HL-60 (cell line): ENCODE results near the gene MDFIC.

ENCODE experiments used
- DNase-seq, 2 experiments: peaks; one replicate each; pipeline ENCODE4 v3.0.0-alpha.2; 2010 to 2020; ENCODE audit warnings: low read depth in 1 of 2, low spot score in 1 of 2
- H3K27ac ChIP-seq: fragments of 250-450 bp; sonication (Bioruptor Pico); replicated peaks from 2 replicates; pipeline ENCODE4 v1.5.1; 2020; ENCODE audit warnings: mild to moderate bottlenecking, moderate library complexity
- H3K27me3 ChIP-seq: fragments of 250-450 bp; sonication (Bioruptor Pico); 2 replicates; pipeline ENCODE4 v1.5.1; 2021; ENCODE audit warnings: mild to moderate bottlenecking, moderate library complexity; ENCODE audit not compliant: insufficient read depth, poor library complexity, severe bottlenecking
- H3K4me3 ChIP-seq: replicated peaks from 2 replicates; pipeline ENCODE4 v1.5.1; 2011; ENCODE audit warnings: mild to moderate bottlenecking, control low read depth, low read length; ENCODE audit not compliant: insufficient read depth
- GABPA ChIP-seq: IDR thresholded peaks from 2 replicates; pipeline ENCODE4 v1.6.1; 2012; ENCODE audit warnings: low read depth
- POLR2AphosphoS5 ChIP-seq: IDR thresholded peaks from 2 replicates; pipeline ENCODE4 v1.6.1; 2012; ENCODE audit warnings: low read depth
- SPI1 ChIP-seq: IDR thresholded peaks from 2 replicates; pipeline ENCODE4 v1.6.1; 2012; ENCODE audit warnings: low read depth, mild to moderate bottlenecking, borderline replicate concordance
- TF ChIP-seq, protein P1 (sequence below): IDR thresholded peaks from one replicate; pipeline ENCODE4 v1.5.1; 2011; ENCODE audit warnings: low read length, control low read depth, inconsistent platforms; ENCODE audit not compliant: insufficient read depth
- TF ChIP-seq, protein P2 (sequence below): IDR thresholded peaks from 2 replicates; pipeline ENCODE4 v1.6.1; 2012; ENCODE audit warnings: low read depth; ENCODE audit not compliant: insufficient replicate concordance

Gene MDFIC

DNA sequence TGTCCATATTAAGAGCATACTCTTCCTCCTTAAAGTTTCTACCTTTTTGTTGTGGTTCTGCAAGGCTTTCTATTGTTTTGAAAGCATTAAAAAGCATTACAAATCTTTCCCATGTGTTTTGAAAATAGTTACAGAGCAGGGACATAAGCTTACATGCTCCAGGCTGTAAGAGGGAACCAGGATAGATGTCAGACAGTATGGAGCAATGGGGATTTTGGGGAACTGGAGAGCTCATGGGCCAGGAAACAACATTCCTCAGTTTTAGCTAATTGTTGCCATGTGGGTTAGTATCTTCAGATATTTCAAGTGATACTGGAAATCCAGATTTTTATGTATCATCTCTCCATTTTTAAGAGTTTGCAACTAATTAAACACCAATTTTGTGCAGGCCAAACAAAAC is 3.5 kb downstream of the MDFIC start:
- no peak for DNase-seq
- TF ChIP-seq, protein P1, sequence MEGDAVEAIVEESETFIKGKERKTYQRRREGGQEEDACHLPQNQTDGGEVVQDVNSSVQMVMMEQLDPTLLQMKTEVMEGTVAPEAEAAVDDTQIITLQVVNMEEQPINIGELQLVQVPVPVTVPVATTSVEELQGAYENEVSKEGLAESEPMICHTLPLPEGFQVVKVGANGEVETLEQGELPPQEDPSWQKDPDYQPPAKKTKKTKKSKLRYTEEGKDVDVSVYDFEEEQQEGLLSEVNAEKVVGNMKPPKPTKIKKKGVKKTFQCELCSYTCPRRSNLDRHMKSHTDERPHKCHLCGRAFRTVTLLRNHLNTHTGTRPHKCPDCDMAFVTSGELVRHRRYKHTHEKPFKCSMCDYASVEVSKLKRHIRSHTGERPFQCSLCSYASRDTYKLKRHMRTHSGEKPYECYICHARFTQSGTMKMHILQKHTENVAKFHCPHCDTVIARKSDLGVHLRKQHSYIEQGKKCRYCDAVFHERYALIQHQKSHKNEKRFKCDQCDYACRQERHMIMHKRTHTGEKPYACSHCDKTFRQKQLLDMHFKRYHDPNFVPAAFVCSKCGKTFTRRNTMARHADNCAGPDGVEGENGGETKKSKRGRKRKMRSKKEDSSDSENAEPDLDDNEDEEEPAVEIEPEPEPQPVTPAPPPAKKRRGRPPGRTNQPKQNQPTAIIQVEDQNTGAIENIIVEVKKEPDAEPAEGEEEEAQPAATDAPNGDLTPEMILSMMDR = no peak
- TF ChIP-seq SPI1 (no peak; the same call in 1 of the 2 replicates), POLR2AphosphoS5 (no peak), GABPA (no peak)
- TF ChIP-seq, protein P2, sequence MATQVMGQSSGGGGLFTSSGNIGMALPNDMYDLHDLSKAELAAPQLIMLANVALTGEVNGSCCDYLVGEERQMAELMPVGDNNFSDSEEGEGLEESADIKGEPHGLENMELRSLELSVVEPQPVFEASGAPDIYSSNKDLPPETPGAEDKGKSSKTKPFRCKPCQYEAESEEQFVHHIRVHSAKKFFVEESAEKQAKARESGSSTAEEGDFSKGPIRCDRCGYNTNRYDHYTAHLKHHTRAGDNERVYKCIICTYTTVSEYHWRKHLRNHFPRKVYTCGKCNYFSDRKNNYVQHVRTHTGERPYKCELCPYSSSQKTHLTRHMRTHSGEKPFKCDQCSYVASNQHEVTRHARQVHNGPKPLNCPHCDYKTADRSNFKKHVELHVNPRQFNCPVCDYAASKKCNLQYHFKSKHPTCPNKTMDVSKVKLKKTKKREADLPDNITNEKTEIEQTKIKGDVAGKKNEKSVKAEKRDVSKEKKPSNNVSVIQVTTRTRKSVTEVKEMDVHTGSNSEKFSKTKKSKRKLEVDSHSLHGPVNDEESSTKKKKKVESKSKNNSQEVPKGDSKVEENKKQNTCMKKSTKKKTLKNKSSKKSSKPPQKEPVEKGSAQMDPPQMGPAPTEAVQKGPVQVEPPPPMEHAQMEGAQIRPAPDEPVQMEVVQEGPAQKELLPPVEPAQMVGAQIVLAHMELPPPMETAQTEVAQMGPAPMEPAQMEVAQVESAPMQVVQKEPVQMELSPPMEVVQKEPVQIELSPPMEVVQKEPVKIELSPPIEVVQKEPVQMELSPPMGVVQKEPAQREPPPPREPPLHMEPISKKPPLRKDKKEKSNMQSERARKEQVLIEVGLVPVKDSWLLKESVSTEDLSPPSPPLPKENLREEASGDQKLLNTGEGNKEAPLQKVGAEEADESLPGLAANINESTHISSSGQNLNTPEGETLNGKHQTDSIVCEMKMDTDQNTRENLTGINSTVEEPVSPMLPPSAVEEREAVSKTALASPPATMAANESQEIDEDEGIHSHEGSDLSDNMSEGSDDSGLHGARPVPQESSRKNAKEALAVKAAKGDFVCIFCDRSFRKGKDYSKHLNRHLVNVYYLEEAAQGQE = no peak
- no peak overlapping the region for H3K4me3 ChIP-seq
- H3K27ac ChIP-seq = no peak overlapping the region
- no peaks in the 10 kb centered on the region for H3K27me3 ChIP-seq

DNA sequence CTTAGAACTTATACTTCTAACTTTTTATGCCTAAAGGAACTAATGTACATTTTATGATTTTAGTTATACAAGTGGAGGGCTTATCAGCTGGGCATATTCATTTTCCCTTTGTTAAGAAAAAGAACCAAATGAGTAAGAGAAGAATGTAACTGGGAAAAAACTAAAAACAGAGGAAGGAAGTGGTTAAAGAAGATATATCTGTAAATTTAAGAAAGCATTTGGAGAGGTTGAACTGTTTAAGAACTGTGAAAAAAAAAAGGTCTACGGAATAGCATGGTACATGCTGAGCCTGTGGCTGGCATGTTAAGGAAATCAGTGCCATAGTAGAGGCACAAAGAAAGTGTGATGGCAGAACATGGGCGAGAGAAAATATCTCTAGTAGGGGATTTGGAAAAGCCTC is 6.2 kb downstream of the MDFIC start:
- Histone ChIP-seq H3K4me3 (no peak overlapping the region), H3K27ac (no peak overlapping the region), H3K27me3 (no peaks in the 10 kb centered on the region)
- DNase-seq = no peak
- TF ChIP-seq, protein P2 = no peak
- TF ChIP-seq SPI1 = no peak
- TF ChIP-seq POLR2AphosphoS5 = no peak
- TF ChIP-seq, protein P1 = no peak
- no peak for TF ChIP-seq GABPA

DNA sequence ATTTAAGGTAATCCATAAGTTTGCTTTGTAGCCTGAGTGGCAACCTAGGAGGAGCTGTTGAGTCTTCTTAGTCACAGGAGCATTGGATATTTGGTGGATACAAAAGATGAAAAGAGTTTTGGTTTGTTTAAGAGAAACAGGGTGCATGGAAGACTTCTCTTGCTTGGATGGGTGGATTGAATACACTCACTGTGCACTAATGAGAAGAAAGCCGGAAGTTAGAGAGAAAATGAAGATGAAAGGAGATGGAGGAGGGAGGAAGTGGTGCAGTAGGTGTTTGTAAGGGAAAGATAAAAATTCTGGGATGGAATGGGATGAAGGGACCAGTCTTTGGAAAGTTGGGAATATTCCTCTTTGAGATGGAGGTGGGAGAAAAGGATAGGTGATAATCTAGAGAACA is 7.7 kb downstream of the MDFIC start:
- no peak overlapping the region for H3K27ac ChIP-seq
- TF ChIP-seq, protein P2 = no peak

DNA sequence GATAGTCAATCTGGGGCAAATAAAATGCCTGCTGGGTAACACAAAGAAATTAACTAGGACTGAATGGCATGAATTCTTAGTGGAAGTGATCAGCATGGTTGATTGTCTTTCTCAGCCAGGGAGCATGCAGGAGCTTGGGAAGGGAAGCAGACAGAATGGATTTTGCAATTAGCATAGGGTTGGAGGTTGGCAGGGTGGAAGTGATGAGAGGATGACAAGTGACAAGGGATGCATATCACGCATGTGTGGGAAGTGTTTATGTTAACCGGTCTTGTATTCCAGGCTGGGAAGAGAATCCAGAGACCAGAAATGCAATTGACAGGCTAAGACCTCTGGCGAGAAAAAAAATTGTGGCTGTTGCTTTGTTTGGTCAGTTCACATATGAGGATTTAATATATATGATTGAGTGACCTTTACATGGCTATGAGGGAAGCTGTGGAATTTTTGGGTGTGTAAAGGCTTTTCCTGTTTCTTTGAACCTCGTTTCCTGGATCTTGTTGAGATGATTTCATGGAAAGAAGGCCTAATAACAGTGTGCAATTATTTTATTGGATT is 8.3 kb downstream of the MDFIC start:
- Histone ChIP-seq H3K27ac (peak overlapping the region; percentile 70), H3K4me3 (no peak overlapping the region), H3K27me3 (no peaks in the 10 kb centered on the region)
- TF ChIP-seq, protein P2 = no peak
- TF ChIP-seq GABPA (no peak), POLR2AphosphoS5 (no peak), SPI1 (no peak)
- TF ChIP-seq, protein P1 = no peak
- no peak for DNase-seq

More for the DNA sequence above, 7.7 kb downstream of the MDFIC start:
- no peak for DNase-seq
- no peak overlapping the region for H3K4me3 ChIP-seq
- no peaks in the 10 kb centered on the region for H3K27me3 ChIP-seq
